ENCODE data around the gene BHLHE23.

DNA sequence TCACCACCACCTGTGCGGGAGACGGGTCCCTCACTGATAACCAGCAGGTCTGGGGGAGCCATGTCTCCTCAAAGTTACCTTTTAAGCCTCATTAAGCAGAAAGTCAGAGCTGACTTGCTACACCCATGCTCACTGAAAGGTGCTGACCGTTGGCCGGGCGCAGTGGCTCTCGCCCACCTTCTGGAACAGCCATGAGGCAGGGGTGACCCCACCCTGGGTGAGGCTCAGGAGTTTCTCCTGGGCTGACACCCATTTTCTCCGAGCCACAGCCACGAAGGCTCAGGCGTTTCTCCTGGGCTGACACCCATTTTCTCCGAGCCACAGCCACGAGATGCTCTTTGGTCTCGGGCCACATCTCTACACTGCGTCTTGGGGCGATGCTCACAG, 10.2 kb downstream of the BHLHE23 start:
- TF ChIP-seq CTCF (IDR thresholded peaks at IDR 0.05) (no peak), POLR2AphosphoS5 (IDR thresholded peaks at IDR 0.05) (no peak), POLR2A (IDR thresholded peaks at IDR 0.05) (no peak)
